ENCODE measurements around the gene NLRP6. TPM values are rescaled to one million over a fixed set of nuclear protein-coding genes. Genes with fewer than 3 reads are reported as not detected.
"Not testable (repeated sequence)": the region's sequence is repeated elsewhere in the genome, so short reads cannot be mapped to it uniquely, and the experiment has no call there.

Gene NLRP6
- total and polyA plus RNA-seq, 2 experiments from 2014 or later, result not detected

GRCh38 chr11:235609-235996 lies 42.6 kb upstream of the NLRP6 start:
- H3K27ac ChIP-seq, result peak overlapping the region; percentile 89
- H3K4me3 ChIP-seq, result peak overlapping the region; percentile 99
- TF ChIP-seq EZH2 (IDR thresholded peaks at IDR 0.05; ENCODE audit: insufficient read depth, poor library complexity, severe bottlenecking) (no peak), EZH2phosphoT487 (IDR thresholded peaks at IDR 0.05; ENCODE audit: insufficient read depth, low read depth) (no peak)
- peaks cover 7% of the 10 kb centered on the region; the same call in 1 of the 2 replicates for H3F3A ChIP-seq (ENCODE audit: insufficient read depth)
- H3K4me1 ChIP-seq (ENCODE audit: insufficient read depth), result peaks cover 12% of the 10 kb centered on the region; the same call in 1 of the 2 replicates
- 1 to 2% methylated on average over 13 of the region's 13 CpGs for WGBS, 2 experiments (ENCODE audit: low coverage in 1 of 2, low lambda C conversion rate in 2 of 2, missing lambda C conversion rate in 2 of 2)
- H4K20me1 ChIP-seq (ENCODE audit: insufficient read depth), result no peaks in the 10 kb centered on the region
- no peaks in the 10 kb centered on the region; the same call in 1 of the 2 replicates for H3K36me3 ChIP-seq (ENCODE audit: low read depth)
- H3K9ac ChIP-seq, result peak overlapping the region; percentile 94
- no peaks in the 10 kb centered on the region for H3K9me3 ChIP-seq (ENCODE audit: low read depth)
- peak overlapping the region; percentile 81 for H3K4me2 ChIP-seq (ENCODE audit: unreplicated experiment)
- peak overlapping the region; percentile 76 for H2AFZ ChIP-seq
- no peaks in the 10 kb centered on the region for H3K9me2 ChIP-seq (ENCODE audit: insufficient read depth)
- H3K79me2 ChIP-seq (ENCODE audit: insufficient read depth), result peaks cover 58% of the 10 kb centered on the region
- H3K27me3 ChIP-seq (replicated peaks; ENCODE audit: insufficient read depth), result no peaks in the 10 kb centered on the region
- no peak for DNase-seq
- in situ Hi-C loops (cut with MboI), result no loop called here

- Histone ChIP-seq H4K20me1 (ENCODE audit: insufficient read depth) (no peaks in the 10 kb centered on the region), H3K27ac (peak within 1 kb of the TSS; percentile 89), H3K27me3 (replicated peaks; ENCODE audit: insufficient read depth) (no peaks in the 10 kb centered on the region), H3K9me2 (ENCODE audit: insufficient read depth) (no peaks in the 10 kb centered on the region), H3K9me3 (ENCODE audit: low read depth) (no peaks in the 10 kb centered on the region), H3F3A (ENCODE audit: insufficient read depth) (peaks cover 7% of the 10 kb centered on the region; the same call in 1 of the 2 replicates), H2AFZ (peak within 1 kb of the TSS; percentile 91), H3K4me3 (peak within 1 kb of the TSS; percentile 99), H3K79me2 (ENCODE audit: insufficient read depth) (peaks cover 63% of the 10 kb centered on the region), H3K4me1 (ENCODE audit: insufficient read depth) (peaks cover 12% of the 10 kb centered on the region; the same call in 1 of the 2 replicates), H3K9ac (peak within 1 kb of the TSS; percentile 94), H3K36me3 (ENCODE audit: low read depth) (peaks cover 1% of the 10 kb centered on the region; the same call in 1 of the 2 replicates), H3K4me2 (ENCODE audit: unreplicated experiment) (peak within 1 kb of the TSS; percentile 96)
- DNase-seq, result peak; percentile 87
- 1 to 3% methylated on average over 28 to 51 of the region's 70 CpGs for WGBS, 2 experiments (ENCODE audit: low coverage in 1 of 2, low lambda C conversion rate in 2 of 2, missing lambda C conversion rate in 2 of 2)
- TF ChIP-seq EZH2 (IDR thresholded peaks at IDR 0.05; ENCODE audit: insufficient read depth, poor library complexity, severe bottlenecking) (no peak), EZH2phosphoT487 (IDR thresholded peaks at IDR 0.05; ENCODE audit: insufficient read depth, low read depth) (no peak)
- in situ Hi-C loops (cut with MboI), result no loop called here
Observed at GRCh38 chr11:235997-236773, 42.0 kb upstream of the NLRP6 start, which contains the start of gene SIRT3. SIRT3 (minus strand) TSS chr11:236342; CDS start chr11:236328, 14 bp downstream.

- Histone ChIP-seq H4K20me1 (ENCODE audit: insufficient read depth) (no peaks in the 10 kb centered on the region), H3K27ac (peak within 1 kb of the TSS; percentile 89), H3K4me1 (ENCODE audit: insufficient read depth) (peaks cover 12% of the 10 kb centered on the region; the same call in 1 of the 2 replicates), H3K36me3 (ENCODE audit: low read depth) (peaks cover 8% of the 10 kb centered on the region), H3K79me2 (ENCODE audit: insufficient read depth) (peaks cover 72% of the 10 kb centered on the region), H3F3A (ENCODE audit: insufficient read depth) (peaks cover 7% of the 10 kb centered on the region; the same call in 1 of the 2 replicates), H3K9me3 (ENCODE audit: low read depth) (no peaks in the 10 kb centered on the region), H2AFZ (peak within 1 kb of the TSS; percentile 91), H3K9me2 (ENCODE audit: insufficient read depth) (no peaks in the 10 kb centered on the region), H3K4me2 (ENCODE audit: unreplicated experiment) (peak within 1 kb of the TSS; percentile 96), H3K4me3 (peak within 1 kb of the TSS; percentile 99), H3K9ac (peak within 1 kb of the TSS; percentile 94), H3K27me3 (replicated peaks; ENCODE audit: insufficient read depth) (no peaks in the 10 kb centered on the region)
- WGBS, 2 experiments (ENCODE audit: low coverage in 1 of 2, low lambda C conversion rate in 2 of 2, missing lambda C conversion rate in 2 of 2), result 1 to 2% methylated on average over 59 to 62 of the region's 62 CpGs
- in situ Hi-C loops (cut with MboI), result no loop called here
- DNase-seq, result peak; percentile 97
- no peak for TF ChIP-seq EZH2 (IDR thresholded peaks at IDR 0.05; ENCODE audit: insufficient read depth, poor library complexity, severe bottlenecking)
- no peak for TF ChIP-seq EZH2phosphoT487 (IDR thresholded peaks at IDR 0.05; ENCODE audit: insufficient read depth, low read depth)
Observed at GRCh38 chr11:236774-237767, 41.1 kb upstream of the NLRP6 start, which contains the start of gene PSMD13. PSMD13 (plus strand) TSS chr11:236976; CDS start chr11:237050, 74 bp downstream.

- H3K9me3 ChIP-seq (ENCODE audit: low read depth); H4K20me1 ChIP-seq (ENCODE audit: insufficient read depth); H3K9me2 ChIP-seq (ENCODE audit: insufficient read depth); H3K27me3 ChIP-seq (replicated peaks; ENCODE audit: insufficient read depth); in situ Hi-C loops (cut with MboI); H3K27ac ChIP-seq; DNase-seq; H2AFZ ChIP-seq; H3F3A ChIP-seq (ENCODE audit: insufficient read depth): not testable (repeated sequence)
- peak overlapping the region; percentile 99 for H3K4me3 ChIP-seq
- H3K4me1 ChIP-seq (ENCODE audit: insufficient read depth), result peaks cover 12% of the 10 kb centered on the region; the same call in 1 of the 2 replicates
- peaks cover 18% of the 10 kb centered on the region for H3K36me3 ChIP-seq (ENCODE audit: low read depth)
- peaks cover 82% of the 10 kb centered on the region for H3K79me2 ChIP-seq (ENCODE audit: insufficient read depth)
- 54% methylated on average over 7 of the region's 7 CpGs for WGBS, 2 experiments (ENCODE audit: low coverage in 1 of 2, low lambda C conversion rate in 2 of 2, missing lambda C conversion rate in 2 of 2)
- H3K4me2 ChIP-seq (ENCODE audit: unreplicated experiment), result peak overlapping the region; percentile 96
- H3K9ac ChIP-seq, result peak overlapping the region; percentile 94; the same call in 1 of the 2 replicates
Observed at GRCh38 chr11:238346-238745, 39.9 kb upstream of the NLRP6 start.

Data from GM23248 (cell line).